ENCODE measurements around the gene LYZL6. TPM values are rescaled to one million over a fixed set of nuclear protein-coding genes. Genes with fewer than 3 reads are reported as not detected.

Gene LYZL6
- total and polyA plus RNA-seq, 10 of the 15 experiments (the other 5 are each of a cell fraction or from before 2014, with no cell fraction given) = not detected

DNA sequence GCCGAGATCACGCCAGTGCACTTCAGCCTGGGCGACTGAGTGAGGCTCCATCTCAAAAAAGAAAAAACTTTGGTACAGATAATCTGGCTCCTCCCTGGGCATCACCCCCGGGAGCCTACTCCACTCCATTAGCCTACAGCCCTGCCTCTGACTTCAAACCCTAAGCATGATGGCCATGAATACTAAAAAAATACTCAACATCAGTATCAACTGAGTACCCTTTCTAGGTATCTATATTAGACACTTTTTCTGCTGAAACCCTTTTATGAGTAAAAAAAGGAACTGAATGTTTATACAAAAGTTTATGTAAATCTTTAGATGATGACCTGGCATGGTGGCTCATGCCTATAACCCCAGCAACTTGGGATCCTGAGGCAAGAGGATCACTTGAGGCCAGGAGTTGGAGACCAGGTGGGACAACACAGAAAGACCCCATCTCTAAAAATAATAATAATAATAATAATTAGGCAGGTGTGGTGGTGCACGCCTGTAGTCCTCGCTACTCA, 19.9 kb downstream of the LYZL6 start:
- ChIA-PET CTCF (interaction anchor here (0.8 kb wide), 1 partner anchor 74 kb away, joined by 4 read pairs; no protein-coding TSS in a partner anchor), POLR2A (no interaction called here), RAD21 (ENCODE audit: unreplicated experiment) (interaction anchor here (0.7 to 1.1 kb wide), 3 partner anchors 31 to 44 kb away, joined by 3 to 4 read pairs (median 3); no protein-coding TSS in a partner anchor), SMC1A (ENCODE audit: uncharacterized antibody, unreplicated experiment) (interaction anchor here (1.2 to 1.5 kb wide), 4 partner anchors 10 to 49 kb away, joined by 3 to 5 read pairs (median 4); no protein-coding TSS in a partner anchor)
- H2AFZ ChIP-seq (ENCODE audit: control insufficient read depth, low read depth, low read length) = no peak overlapping the region
- ATAC-seq (peak; percentile 70), DNase-seq (ENCODE audit: low read depth, low spot score) (no peak), FAIRE-seq (no peak)
- H4K20me1 ChIP-seq (ENCODE audit: control insufficient read depth, insufficient read depth) = no peaks in the 10 kb centered on the region
- BruUV-seq (replicated peaks) = no TSS peak
- H3K27me3 ChIP-seq (replicated peaks in 1 of 2; ENCODE audit: control insufficient read depth in 2 of 2, insufficient read depth in 2 of 2, low read length in 1 of 2) = no peaks in the 10 kb centered on the region
- peak; percentile 70 for TF ChIP-seq SPI1 (IDR thresholded peaks at IDR 0.05; ENCODE audit: borderline replicate concordance, insufficient read depth, low read depth, low read length)
- TF ChIP-seq NFXL1 (IDR thresholded peaks at IDR 0.05; ENCODE audit: borderline replicate concordance) = no peak
- H3K4me2 ChIP-seq (ENCODE audit: control insufficient read depth, insufficient read depth) = no peak overlapping the region
- no peaks in the 10 kb centered on the region for H3K79me2 ChIP-seq (ENCODE audit: control insufficient read depth, insufficient read depth, low read length)
- no peak overlapping the region for H3K4me3 ChIP-seq
- no peak overlapping the region for H3K27ac ChIP-seq (ENCODE audit: control insufficient read depth, insufficient read depth)
- H3K9ac ChIP-seq (ENCODE audit: control insufficient read depth, insufficient read depth, low read length) = no peak overlapping the region
- in situ Hi-C loops (cut with MboI) = no loop called here
- H3K9me3 ChIP-seq (replicated peaks; ENCODE audit: control insufficient read depth, insufficient read depth, low read length) = no peaks in the 10 kb centered on the region
- intact Hi-C loops (cut with micrococcal nuclease; ENCODE audit: unreplicated experiment) = no loop called here
- WGBS (ENCODE audit: insufficient coverage, insufficient replicate concordance, low lambda C conversion rate, missing lambda C conversion rate) = 81% methylated on average over 6 of the region's 6 CpGs
- H3K36me3 ChIP-seq (ENCODE audit: control insufficient read depth in 2 of 2, insufficient read depth in 2 of 2, low read length in 1 of 2) = no peaks in the 10 kb centered on the region
- H3K4me1 ChIP-seq (ENCODE audit: control insufficient read depth, insufficient read depth, low read length) = no peaks in the 10 kb centered on the region

DNA sequence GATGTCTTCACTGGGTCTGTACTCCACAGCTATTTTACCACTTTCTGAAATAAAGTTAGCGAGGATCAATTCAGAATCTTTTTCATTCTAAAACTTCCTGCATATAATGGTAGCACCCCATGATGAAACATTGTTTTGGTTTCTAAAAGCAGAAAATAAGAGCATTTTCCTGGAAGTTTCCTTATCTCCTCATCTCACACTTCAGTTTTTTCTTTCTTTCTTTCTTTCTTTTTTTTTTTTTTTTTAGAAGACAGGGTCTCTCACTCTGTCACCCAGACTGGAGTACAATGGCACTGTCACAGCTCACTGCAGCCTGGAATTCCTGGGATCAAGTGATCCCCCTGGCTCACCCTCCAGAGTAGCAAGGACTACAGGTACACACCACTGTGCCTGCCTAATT, 23.3 kb downstream of the LYZL6 start:
- Histone ChIP-seq H3K27me3 (replicated peaks in 1 of 2; ENCODE audit: control insufficient read depth in 2 of 2, insufficient read depth in 2 of 2, low read length in 1 of 2) (no peaks in the 10 kb centered on the region), H3K4me1 (ENCODE audit: control insufficient read depth, insufficient read depth, low read length) (no peaks in the 10 kb centered on the region), H3K4me3 (no peak overlapping the region), H3K9me3 (replicated peaks; ENCODE audit: control insufficient read depth, insufficient read depth, low read length) (no peaks in the 10 kb centered on the region), H2AFZ (ENCODE audit: control insufficient read depth, low read depth, low read length) (no peak overlapping the region), H3K9ac (ENCODE audit: control insufficient read depth, insufficient read depth, low read length) (no peak overlapping the region), H3K36me3 (ENCODE audit: control insufficient read depth in 2 of 2, insufficient read depth in 2 of 2, low read length in 1 of 2) (no peaks in the 10 kb centered on the region), H3K4me2 (ENCODE audit: control insufficient read depth, insufficient read depth) (no peak overlapping the region), H3K27ac (ENCODE audit: control insufficient read depth, insufficient read depth) (no peak overlapping the region), H4K20me1 (ENCODE audit: control insufficient read depth, insufficient read depth) (no peaks in the 10 kb centered on the region), H3K79me2 (ENCODE audit: control insufficient read depth, insufficient read depth, low read length) (no peaks in the 10 kb centered on the region)
- intact Hi-C loops (cut with micrococcal nuclease; ENCODE audit: unreplicated experiment) = no loop called here
- no peak for ATAC-seq
- no peak for FAIRE-seq
- DNase-seq (ENCODE audit: low read depth, low spot score) = no peak
- ChIA-PET RAD21 (ENCODE audit: unreplicated experiment) (no interaction called here), POLR2A (interaction anchor here (0.6 kb wide), 1 partner anchor 22 kb away, joined by 3 read pairs; no protein-coding TSS in a partner anchor), SMC1A (ENCODE audit: uncharacterized antibody, unreplicated experiment) (interaction anchor here (1.4 kb wide), 1 partner anchor 9 kb away, joined by 4 read pairs; no protein-coding TSS in a partner anchor), CTCF (no interaction called here)
- in situ Hi-C loops (cut with MboI) = no loop called here
- 91% methylated on average over 1 of the region's 1 CpG for WGBS (ENCODE audit: insufficient coverage, insufficient replicate concordance, low lambda C conversion rate, missing lambda C conversion rate)
- BruUV-seq (replicated peaks) = no TSS peak
- TF ChIP-seq SRF (IDR thresholded peaks at IDR 0.05; ENCODE audit: low read depth in 2 of 2, low read length in 2 of 2) (no peak), CEBPB (IDR thresholded peaks at IDR 0.05; ENCODE audit: borderline replicate concordance in 1 of 2, low read depth in 2 of 2, low read length in 2 of 2) (no peak), EZH2 (IDR thresholded peaks at IDR 0.05; ENCODE audit: borderline replicate concordance, control insufficient read depth, low read depth, low read length) (no peak), KDM1A (IDR thresholded peaks at IDR 0.05; ENCODE audit: borderline replicate concordance) (no peak), POU2F2 (IDR thresholded peaks at IDR 0.05; ENCODE audit: borderline replicate concordance, low read depth, low read length) (no peak), TARDBP (IDR thresholded peaks at IDR 0.05; ENCODE audit: borderline replicate concordance) (no peak), NFIC (IDR thresholded peaks at IDR 0.05; ENCODE audit: low read depth, low read length) (no peak), IKZF2 (IDR thresholded peaks at IDR 0.05) (no peak), MYC (IDR thresholded peaks at IDR 0.05; ENCODE audit: insufficient read depth, insufficient read length, insufficient replicate concordance, low read length, severe bottlenecking) (no peak)
- TF ChIP-seq, protein P1, sequence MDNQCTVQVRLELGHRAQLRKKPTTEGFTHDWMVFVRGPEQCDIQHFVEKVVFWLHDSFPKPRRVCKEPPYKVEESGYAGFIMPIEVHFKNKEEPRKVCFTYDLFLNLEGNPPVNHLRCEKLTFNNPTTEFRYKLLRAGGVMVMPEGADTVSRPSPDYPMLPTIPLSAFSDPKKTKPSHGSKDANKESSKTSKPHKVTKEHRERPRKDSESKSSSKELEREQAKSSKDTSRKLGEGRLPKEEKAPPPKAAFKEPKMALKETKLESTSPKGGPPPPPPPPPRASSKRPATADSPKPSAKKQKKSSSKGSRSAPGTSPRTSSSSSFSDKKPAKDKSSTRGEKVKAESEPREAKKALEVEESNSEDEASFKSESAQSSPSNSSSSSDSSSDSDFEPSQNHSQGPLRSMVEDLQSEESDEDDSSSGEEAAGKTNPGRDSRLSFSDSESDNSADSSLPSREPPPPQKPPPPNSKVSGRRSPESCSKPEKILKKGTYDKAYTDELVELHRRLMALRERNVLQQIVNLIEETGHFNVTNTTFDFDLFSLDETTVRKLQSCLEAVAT (IDR thresholded peaks at IDR 0.05) = no peak
- TF ChIP-seq, protein P2, sequence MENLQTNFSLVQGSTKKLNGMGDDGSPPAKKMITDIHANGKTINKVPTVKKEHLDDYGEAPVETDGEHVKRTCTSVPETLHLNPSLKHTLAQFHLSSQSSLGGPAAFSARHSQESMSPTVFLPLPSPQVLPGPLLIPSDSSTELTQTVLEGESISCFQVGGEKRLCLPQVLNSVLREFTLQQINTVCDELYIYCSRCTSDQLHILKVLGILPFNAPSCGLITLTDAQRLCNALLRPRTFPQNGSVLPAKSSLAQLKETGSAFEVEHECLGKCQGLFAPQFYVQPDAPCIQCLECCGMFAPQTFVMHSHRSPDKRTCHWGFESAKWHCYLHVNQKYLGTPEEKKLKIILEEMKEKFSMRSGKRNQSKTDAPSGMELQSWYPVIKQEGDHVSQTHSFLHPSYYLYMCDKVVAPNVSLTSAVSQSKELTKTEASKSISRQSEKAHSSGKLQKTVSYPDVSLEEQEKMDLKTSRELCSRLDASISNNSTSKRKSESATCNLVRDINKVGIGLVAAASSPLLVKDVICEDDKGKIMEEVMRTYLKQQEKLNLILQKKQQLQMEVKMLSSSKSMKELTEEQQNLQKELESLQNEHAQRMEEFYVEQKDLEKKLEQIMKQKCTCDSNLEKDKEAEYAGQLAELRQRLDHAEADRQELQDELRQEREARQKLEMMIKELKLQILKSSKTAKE (IDR thresholded peaks at IDR 0.05; ENCODE audit: low read depth, poor library complexity, severe bottlenecking) = no peak
